MM.1S (cell line): ENCODE data around the gene MFRP.

Experiments used
- DNase-seq: peaks from one replicate; pipeline ENCODE4 v3.0.0-alpha.2; 2015
- H2AFZ ChIP-seq: fragments of 300-600 bp; sonication (generic); 2 replicates; pipeline ENCODE4 v1.6.0; 2016; ENCODE audit warnings: antibody characterized with exemption, low read length
- H3F3A ChIP-seq: fragments of 300-600 bp; sonication (generic); 2 replicates; pipeline ENCODE4 v1.6.1; 2016; ENCODE audit warnings: mild to moderate bottlenecking, antibody characterized with exemption, low read length, moderate library complexity, mixed read lengths; ENCODE audit not compliant: insufficient read depth
- H3K27ac ChIP-seq: fragments of 300-600 bp; sonication (generic); 2 replicates; pipeline ENCODE4 v1.5.1; 2016; ENCODE audit warnings: mild to moderate bottlenecking, low read length
- H3K27me3 ChIP-seq: fragments of 300-600 bp; sonication (generic); replicated peaks from 2 replicates; pipeline ENCODE4 v1.6.0; 2016; ENCODE audit warnings: low read length; ENCODE audit not compliant: insufficient read depth
- H3K36me3 ChIP-seq: fragments of 300-600 bp; sonication (generic); replicated peaks from 2 replicates; pipeline ENCODE4 v1.6.1; 2016; ENCODE audit warnings: mild to moderate bottlenecking, low read length, mixed read lengths; ENCODE audit not compliant: insufficient read depth
- H3K4me1 ChIP-seq: fragments of 300-600 bp; sonication (generic); 2 replicates; pipeline ENCODE4 v1.6.1; 2016; ENCODE audit warnings: low read length, mixed read lengths
- H3K4me2 ChIP-seq: fragments of 300-600 bp; sonication (generic); 2 replicates; pipeline ENCODE4 v1.6.0; 2016; ENCODE audit warnings: low read depth, low read length
- H3K4me3 ChIP-seq: fragments of 300-600 bp; sonication (generic); 2 replicates; pipeline ENCODE4 v1.5.1; 2016; ENCODE audit warnings: low read length, mixed read lengths
- H3K79me2 ChIP-seq: fragments of 300-600 bp; sonication (generic); 2 replicates; pipeline ENCODE4 v1.6.1; 2016; ENCODE audit warnings: mixed run types, low read length, mixed read lengths
- H3K9ac ChIP-seq: fragments of 300-600 bp; sonication (generic); 2 replicates; pipeline ENCODE4 v1.6.1; 2016; ENCODE audit warnings: low read length, mixed read lengths
- H3K9me2 ChIP-seq: fragments of 300-600 bp; sonication (generic); replicated peaks from 2 replicates; pipeline ENCODE4 v1.6.1; 2016; ENCODE audit warnings: mild to moderate bottlenecking, low read length, mixed read lengths; ENCODE audit not compliant: insufficient read depth
- H3K9me3 ChIP-seq: fragments of 300-600 bp; sonication (generic); replicated peaks from 2 replicates; pipeline ENCODE4 v1.6.1; 2016; ENCODE audit warnings: mild to moderate bottlenecking, low read length, mixed read lengths; ENCODE audit not compliant: insufficient read depth
- H4K20me1 ChIP-seq: fragments of 300-600 bp; sonication (generic); 2 replicates; pipeline ENCODE4 v1.6.1; 2016; ENCODE audit warnings: mild to moderate bottlenecking, low read length, moderate library complexity, mixed read lengths; ENCODE audit not compliant: insufficient read depth
- EZH2 ChIP-seq: fragments of 300-600 bp; sonication (generic); optimal IDR thresholded peaks from 2 replicates; pipeline ENCODE3; 2017; ENCODE audit warnings: low read depth, mild to moderate bottlenecking, antibody characterized with exemption, low read length, mixed read lengths
- EZH2phosphoT487 ChIP-seq: fragments of 300-600 bp; sonication (generic); IDR thresholded peaks from 2 replicates; pipeline ENCODE4 v1.6.1; 2018; ENCODE audit warnings: antibody characterized with exemption, low read length
- TF ChIP-seq, protein P1 (sequence below): fragments of 300-600 bp; sonication (generic); IDR thresholded peaks from 2 replicates; pipeline ENCODE4 v1.5.1; 2016; ENCODE audit warnings: antibody characterized with exemption, low read length, mixed read lengths

The MFRP gene

GRCh38 chr11:119381181-119381988 is 34.9 kb upstream of the MFRP start, which contains the start of gene USP2:
TSS of gene USP2 (minus strand) at chr11:119381690. CDS start at chr11:119373480, 8,210 bp downstream.
- DNase-seq = peak; percentile 95
- Histone ChIP-seq H3K4me1 (peaks cover 25% of the 10 kb centered on the region), H2AFZ (peak within 1 kb of the TSS; percentile 80), H3K9ac (peak within 1 kb of the TSS; percentile 56), H3K27ac (no peak within 1 kb of the TSS), H3K9me2 (no peaks in the 10 kb centered on the region), H4K20me1 (no peaks in the 10 kb centered on the region), H3F3A (no peaks in the 10 kb centered on the region), H3K4me3 (peak within 1 kb of the TSS; percentile 70), H3K79me2 (no peaks in the 10 kb centered on the region), H3K4me2 (peak within 1 kb of the TSS; percentile 93), H3K27me3 (peaks cover 13% of the 10 kb centered on the region; the same call in 1 of the 2 replicates), H3K9me3 (no peaks in the 10 kb centered on the region), H3K36me3 (no peaks in the 10 kb centered on the region)
- TF ChIP-seq, protein P1, sequence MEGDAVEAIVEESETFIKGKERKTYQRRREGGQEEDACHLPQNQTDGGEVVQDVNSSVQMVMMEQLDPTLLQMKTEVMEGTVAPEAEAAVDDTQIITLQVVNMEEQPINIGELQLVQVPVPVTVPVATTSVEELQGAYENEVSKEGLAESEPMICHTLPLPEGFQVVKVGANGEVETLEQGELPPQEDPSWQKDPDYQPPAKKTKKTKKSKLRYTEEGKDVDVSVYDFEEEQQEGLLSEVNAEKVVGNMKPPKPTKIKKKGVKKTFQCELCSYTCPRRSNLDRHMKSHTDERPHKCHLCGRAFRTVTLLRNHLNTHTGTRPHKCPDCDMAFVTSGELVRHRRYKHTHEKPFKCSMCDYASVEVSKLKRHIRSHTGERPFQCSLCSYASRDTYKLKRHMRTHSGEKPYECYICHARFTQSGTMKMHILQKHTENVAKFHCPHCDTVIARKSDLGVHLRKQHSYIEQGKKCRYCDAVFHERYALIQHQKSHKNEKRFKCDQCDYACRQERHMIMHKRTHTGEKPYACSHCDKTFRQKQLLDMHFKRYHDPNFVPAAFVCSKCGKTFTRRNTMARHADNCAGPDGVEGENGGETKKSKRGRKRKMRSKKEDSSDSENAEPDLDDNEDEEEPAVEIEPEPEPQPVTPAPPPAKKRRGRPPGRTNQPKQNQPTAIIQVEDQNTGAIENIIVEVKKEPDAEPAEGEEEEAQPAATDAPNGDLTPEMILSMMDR = peak; percentile 89
- no peak for TF ChIP-seq EZH2

DNA sequence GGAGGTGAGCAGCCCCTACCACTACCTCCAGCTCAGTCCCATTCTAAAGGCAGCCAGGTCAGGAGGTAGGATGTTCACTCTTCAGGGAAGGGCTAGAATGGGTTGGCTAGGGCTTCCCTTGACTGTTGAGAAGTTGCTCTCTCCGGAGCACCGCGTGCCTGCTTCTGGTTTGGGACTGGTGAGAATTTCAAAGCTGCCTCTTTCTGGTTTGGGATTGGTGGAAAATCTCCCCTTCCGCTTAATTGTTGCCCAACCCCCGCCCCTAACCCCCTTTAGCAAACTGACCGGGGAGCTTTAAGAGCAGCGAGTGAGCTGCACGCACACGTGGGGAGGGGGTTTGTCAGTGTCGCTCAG is 34.3 kb upstream of the MFRP start:
- Histone ChIP-seq H3K9ac (peak overlapping the region; percentile 52; the same call in 1 of the 2 replicates), H3K27ac (no peak overlapping the region), H3F3A (no peaks in the 10 kb centered on the region), H3K36me3 (no peaks in the 10 kb centered on the region), H3K27me3 (peaks cover 13% of the 10 kb centered on the region; the same call in 1 of the 2 replicates), H3K4me2 (peak overlapping the region; percentile 93), H3K9me3 (no peaks in the 10 kb centered on the region), H3K79me2 (no peaks in the 10 kb centered on the region), H3K9me2 (no peaks in the 10 kb centered on the region), H3K4me1 (peaks cover 25% of the 10 kb centered on the region), H4K20me1 (no peaks in the 10 kb centered on the region), H2AFZ (peak overlapping the region; percentile 80), H3K4me3 (peak overlapping the region; percentile 70)
- DNase-seq = no peak
- no peak for TF ChIP-seq EZH2phosphoT487

GRCh38 chr11:119380160-119380826 is 33.8 kb upstream of the MFRP start:
- Histone ChIP-seq H3K4me3 (0 out of 2 replicates have a peak overlapping the region, but pooled peaks have one; percentile 70), H3K4me1 (peaks cover 25% of the 10 kb centered on the region), H3K9me2 (no peaks in the 10 kb centered on the region), H3K79me2 (no peaks in the 10 kb centered on the region), H4K20me1 (no peaks in the 10 kb centered on the region), H3K9me3 (no peaks in the 10 kb centered on the region), H3K36me3 (no peaks in the 10 kb centered on the region), H3K4me2 (peak overlapping the region; percentile 93), H2AFZ (no peak overlapping the region), H3K27me3 (peaks cover 13% of the 10 kb centered on the region; the same call in 1 of the 2 replicates), H3F3A (no peaks in the 10 kb centered on the region), H3K27ac (no peak overlapping the region), H3K9ac (no peak overlapping the region)
- DNase-seq = no peak
- TF ChIP-seq, protein P1 = no peak
- TF ChIP-seq EZH2 (no peak), EZH2phosphoT487 (no peak)
